ENCODE data around the gene MPIG6B.

GRCh38 chr6:31775633-31776484, 52.7 kb downstream of the MPIG6B start:
- no peak for TF ChIP-seq CTCF (IDR thresholded peaks at IDR 0.05)
- no peak for TF ChIP-seq POLR2A (IDR thresholded peaks at IDR 0.05)

All from sigmoid colon (tissue), 3 donors.